Muscle layer of duodenum (tissue), 2 donors: Measurements from ENCODE around the gene DENND6B.
"Not testable (repeated sequence)": the region's sequence is repeated elsewhere in the genome, so short reads cannot be mapped to it uniquely, and the experiment has no call there.

Experiments
- H3K27ac ChIP-seq: one replicate; pipeline ENCODE4 v1.7.0; 2013; ENCODE audit warnings: mild to moderate bottlenecking, low read length
- H3K27me3 ChIP-seq: one replicate; pipeline ENCODE4 v1.7.0; 2013; ENCODE audit warnings: low read depth, mild to moderate bottlenecking, control low read depth, low read length
- H3K36me3 ChIP-seq, 2 donors: one replicate each; pipeline ENCODE4 v1.7.0; 2013; ENCODE audit warnings: low read length in 2 of 2, control low read depth in 1 of 2, mild to moderate bottlenecking in 1 of 2; ENCODE audit not compliant: insufficient read depth in 2 of 2, control insufficient read depth in 1 of 2
- H3K4me1 ChIP-seq, 2 donors: one replicate each; pipeline ENCODE4 v1.7.0; 2013; ENCODE audit warnings: low read length in 2 of 2, mild to moderate bottlenecking in 2 of 2, control low read depth in 1 of 2, moderate library complexity in 1 of 2; ENCODE audit not compliant: insufficient read depth in 2 of 2, control insufficient read depth in 1 of 2
- H3K4me3 ChIP-seq, 2 donors: one replicate each; pipeline ENCODE4 v1.7.0; 2013; ENCODE audit warnings: low read length in 2 of 2, low read depth in 1 of 2, mild to moderate bottlenecking in 1 of 2
- H3K9me3 ChIP-seq, 2 donors: one replicate each; pipeline ENCODE4 v1.7.0; 2013; ENCODE audit warnings: low read length in 2 of 2, control low read depth in 1 of 2, mild to moderate bottlenecking in 1 of 2; ENCODE audit not compliant: control insufficient read depth in 1 of 2
- donor health status: healthy.

DENND6B gene

GRCh38 chr22:50337262-50338041 is 10.6 kb upstream of the DENND6B start:
- Histone ChIP-seq H3K27me3 (no peaks in the 10 kb centered on the region), H3K36me3 (no peaks in the 10 kb centered on the region), H3K27ac (no peak overlapping the region), H3K4me3 (no peak overlapping the region), H3K4me1 (peaks cover 0 to 4% of the 10 kb centered on the region in 2 donors), H3K9me3 (no peaks in the 10 kb centered on the region)

- not testable (repeated sequence) for H3K27me3 ChIP-seq, H3K4me1 ChIP-seq, H3K36me3 ChIP-seq, H3K4me3 ChIP-seq, H3K9me3 ChIP-seq, H3K27ac ChIP-seq
These were observed 7.6 kb upstream of the DENND6B start for GRCh38 chr22:50334433-50334832.

GRCh38 chr22:50329236-50329635 is 2.4 kb upstream of the DENND6B start:
- Histone ChIP-seq H3K27ac (no peak overlapping the region), H3K9me3 (no peaks in the 10 kb centered on the region), H3K36me3 (no peaks in the 10 kb centered on the region), H3K4me1 (peaks cover 0 to 11% of the 10 kb centered on the region in 2 donors), H3K4me3 (no peak overlapping the region), H3K27me3 (no peaks in the 10 kb centered on the region)

- Histone ChIP-seq H3K4me1 (peaks cover 0 to 11% of the 10 kb centered on the region in 2 donors), H3K36me3 (no peaks in the 10 kb centered on the region), H3K27ac (peak overlapping the region; percentile 69), H3K9me3 (no peaks in the 10 kb centered on the region), H3K4me3 (peak overlapping the region; percentile 60 to 78), H3K27me3 (no peaks in the 10 kb centered on the region)
These were observed 853 bp upstream of the DENND6B start for GRCh38 chr22:50327711-50328019.

GRCh38 chr22:50326225-50326955 is 422 bp downstream of the DENND6B start:
- no peaks in the 10 kb centered on the region for H3K9me3 ChIP-seq
- H3K36me3 ChIP-seq = no peaks in the 10 kb centered on the region
- no peak overlapping the region for H3K27ac ChIP-seq
- peaks cover 0 to 11% of the 10 kb centered on the region in 2 donors for H3K4me1 ChIP-seq
- H3K27me3 ChIP-seq = no peaks in the 10 kb centered on the region
- peak overlapping the region; percentile 54 to 69 for H3K4me3 ChIP-seq

GRCh38 chr22:50325444-50326224 is 1.2 kb downstream of the DENND6B start:
- H3K27me3 ChIP-seq = no peaks in the 10 kb centered on the region
- no peaks in the 10 kb centered on the region for H3K36me3 ChIP-seq
- H3K9me3 ChIP-seq = no peaks in the 10 kb centered on the region
- peaks cover 0 to 11% of the 10 kb centered on the region in 2 donors for H3K4me1 ChIP-seq
- H3K4me3 ChIP-seq = peak overlapping the region in 1 of 2 donors; percentile 69
- H3K27ac ChIP-seq = no peak overlapping the region

- Histone ChIP-seq H3K9me3 (no peaks in the 10 kb centered on the region), H3K36me3 (no peaks in the 10 kb centered on the region), H3K27me3 (no peaks in the 10 kb centered on the region), H3K4me1 (peaks cover 0 to 11% of the 10 kb centered on the region in 2 donors), H3K27ac (no peak overlapping the region), H3K4me3 (no peak overlapping the region)
These were observed 2.9 kb downstream of the DENND6B start for GRCh38 chr22:50323900-50324299.

- not testable (repeated sequence) for H3K4me1 ChIP-seq, H3K4me3 ChIP-seq, H3K36me3 ChIP-seq, H3K27me3 ChIP-seq, H3K27ac ChIP-seq, H3K9me3 ChIP-seq
These were observed 4.3 kb downstream of the DENND6B start for GRCh38 chr22:50322382-50323104.

- Histone ChIP-seq H3K4me3 (no peak overlapping the region), H3K9me3 (no peaks in the 10 kb centered on the region), H3K27ac (no peak overlapping the region), H3K4me1 (peaks cover 0 to under 1% of the 10 kb centered on the region in 2 donors), H3K36me3 (no peaks in the 10 kb centered on the region), H3K27me3 (no peaks in the 10 kb centered on the region)
These were observed 6.0 kb downstream of the DENND6B start for GRCh38 chr22:50320671-50321325.

- Histone ChIP-seq H3K27me3 (no peaks in the 10 kb centered on the region), H3K36me3 (no peaks in the 10 kb centered on the region), H3K27ac (no peak overlapping the region), H3K4me1 (no peaks in the 10 kb centered on the region), H3K4me3 (no peak overlapping the region), H3K9me3 (no peaks in the 10 kb centered on the region)
These were observed 6.7 kb downstream of the DENND6B start for GRCh38 chr22:50320116-50320515.
